Suprapubic skin (tissue), 3 donors: ENCODE measurements around the gene MUC5B.

ENCODE experiments used
- CTCF ChIP-seq, 2 donors: fragments of 200-600 bp in 1 of 2; fragments of 450-650 bp in 1 of 2; sonication (generic) in 1 of 2; IDR thresholded peaks; one replicate each; pipeline ENCODE4 v1.5.1; 2016 to 2019; ENCODE audit warnings: antibody characterized with exemption in 2 of 2, mild to moderate bottlenecking in 1 of 2, moderate library complexity in 1 of 2
- EP300 ChIP-seq: sonication (generic); formaldehyde crosslinking; IDR thresholded peaks from one replicate; pipeline ENCODE4 v1.6.1; 2017; ENCODE audit warnings: antibody characterized with exemption

GRCh38 chr11:1271002-1271401 is 48.1 kb downstream of the MUC5B start:
- TF ChIP-seq CTCF (IDR thresholded peaks at IDR 0.05), result no peak
- TF ChIP-seq EP300, result no peak
